Epithelial cell of esophagus (primary cell): ENCODE results near the gene IFNK.

Experiments used
- DNase-seq: peaks from one replicate; pipeline ENCODE4 v3.0.0; 2010; ENCODE audit warnings: low read depth
- H3K4me3 ChIP-seq: 2 replicates; pipeline ENCODE4 v1.5.1; 2011; ENCODE audit warnings: mild to moderate bottlenecking, low read length, control low read depth
- CTCF ChIP-seq: IDR thresholded peaks from 2 replicates; pipeline ENCODE4 v1.5.1; 2011; ENCODE audit warnings: low read depth, mild to moderate bottlenecking, low read length, control low read depth, inconsistent platforms; ENCODE audit not compliant: insufficient read depth; ENCODE audit errors: missing control alignments

Gene IFNK

GRCh38 chr9:27530915-27531755 is 7.0 kb downstream of the IFNK start:
- DNase-seq: no peak
- H3K4me3 ChIP-seq: no peak overlapping the region
- TF ChIP-seq CTCF: no peak

- DNase-seq: no peak
- no peak overlapping the region for H3K4me3 ChIP-seq
- no peak for TF ChIP-seq CTCF
Measured at GRCh38 chr9:27532046-27532445, 8.0 kb downstream of the IFNK start.

GRCh38 chr9:27533311-27533710 is 9.2 kb downstream of the IFNK start:
- DNase-seq: no peak
- no peak overlapping the region for H3K4me3 ChIP-seq
- no peak for TF ChIP-seq CTCF

GRCh38 chr9:27534131-27534530 is 10.0 kb downstream of the IFNK start:
- no peak for TF ChIP-seq CTCF
- H3K4me3 ChIP-seq: no peak overlapping the region
- no peak for DNase-seq

- no peak for TF ChIP-seq CTCF
- no peak overlapping the region for H3K4me3 ChIP-seq
- DNase-seq: no peak
Measured at GRCh38 chr9:27534658-27535209, 10.6 kb downstream of the IFNK start.

GRCh38 chr9:27535701-27536118 is 11.6 kb downstream of the IFNK start:
- DNase-seq: peak; percentile 57
- TF ChIP-seq CTCF: peak; percentile 35
- no peak overlapping the region for H3K4me3 ChIP-seq
